Tibial nerve (tissue), 3 donors: Measurements from ENCODE around the gene DOK6.

ENCODE experiments used
- CTCF ChIP-seq, 5 experiments: fragments of 200-600 bp in 3 of 5; fragments of 450-650 bp in 2 of 5; sonication (generic) in 3 of 5; IDR thresholded peaks; one replicate each; pipeline ENCODE4 v1.5.1; 2016 to 2019; ENCODE audit warnings: antibody characterized with exemption in 5 of 5, mild to moderate bottlenecking in 3 of 5, moderate library complexity in 2 of 5
- POLR2A ChIP-seq, 2 donors: fragments of 450-650 bp; IDR thresholded peaks; one replicate each; pipeline ENCODE4 v1.6.1; 2017; ENCODE audit warnings: antibody characterized with exemption in 2 of 2, mild to moderate bottlenecking in 2 of 2, moderate library complexity in 2 of 2

- TF ChIP-seq POLR2A (IDR thresholded peaks at IDR 0.05) = no peak
- TF ChIP-seq CTCF (IDR thresholded peaks at IDR 0.05) = no peak
Measured at GRCh38 chr18:69730664-69731063, 330.0 kb downstream of the DOK6 start.
